GM18511 (cell line): ENCODE data around the gene SLC38A10.
"Not testable (repeated sequence)": the region's sequence is repeated elsewhere in the genome, so short reads cannot be mapped to it uniquely, and the experiment has no call there.

Experiments
- ATAC-seq: cut with Tn5 transposase; IDR thresholded peaks from one replicate; pipeline ENCODE4 v1.9.1; 2021; ENCODE audit warnings: mild to moderate bottlenecking, moderate library complexity; ENCODE audit not compliant: unreplicated experiment

Gene SLC38A10

DNA sequence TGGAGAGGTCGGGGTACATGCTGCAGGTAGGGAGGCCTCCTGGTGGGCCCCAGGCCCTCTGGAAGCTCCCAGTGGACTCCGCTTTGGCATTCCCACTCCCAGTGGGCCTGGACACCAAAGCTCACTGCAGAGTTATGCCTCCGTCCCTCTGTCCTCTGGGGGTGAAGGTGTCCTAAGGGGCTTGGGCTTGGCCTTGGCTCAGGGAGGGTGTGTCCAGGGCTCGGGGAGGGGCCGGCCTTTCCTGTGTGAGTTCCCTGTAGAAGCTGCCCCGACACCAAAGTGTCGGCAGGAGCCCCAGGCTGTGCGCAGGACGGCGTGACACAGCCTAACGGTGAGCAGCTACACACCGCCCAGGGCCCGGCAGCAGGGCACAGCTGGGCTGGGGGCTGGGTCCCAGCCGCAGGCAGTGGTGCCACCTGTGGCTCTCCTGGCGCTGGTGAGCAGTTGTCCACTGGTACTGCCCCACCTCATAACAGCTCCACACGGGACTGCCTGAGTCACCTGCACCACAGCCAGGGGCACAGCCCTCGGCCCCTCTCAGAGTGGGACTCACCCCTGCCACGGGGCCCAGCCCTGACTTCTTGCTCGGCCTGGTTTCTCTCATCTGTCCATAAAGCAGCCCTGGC is 62.4 kb downstream of the SLC38A10 start:
- ATAC-seq, result no peak

DNA sequence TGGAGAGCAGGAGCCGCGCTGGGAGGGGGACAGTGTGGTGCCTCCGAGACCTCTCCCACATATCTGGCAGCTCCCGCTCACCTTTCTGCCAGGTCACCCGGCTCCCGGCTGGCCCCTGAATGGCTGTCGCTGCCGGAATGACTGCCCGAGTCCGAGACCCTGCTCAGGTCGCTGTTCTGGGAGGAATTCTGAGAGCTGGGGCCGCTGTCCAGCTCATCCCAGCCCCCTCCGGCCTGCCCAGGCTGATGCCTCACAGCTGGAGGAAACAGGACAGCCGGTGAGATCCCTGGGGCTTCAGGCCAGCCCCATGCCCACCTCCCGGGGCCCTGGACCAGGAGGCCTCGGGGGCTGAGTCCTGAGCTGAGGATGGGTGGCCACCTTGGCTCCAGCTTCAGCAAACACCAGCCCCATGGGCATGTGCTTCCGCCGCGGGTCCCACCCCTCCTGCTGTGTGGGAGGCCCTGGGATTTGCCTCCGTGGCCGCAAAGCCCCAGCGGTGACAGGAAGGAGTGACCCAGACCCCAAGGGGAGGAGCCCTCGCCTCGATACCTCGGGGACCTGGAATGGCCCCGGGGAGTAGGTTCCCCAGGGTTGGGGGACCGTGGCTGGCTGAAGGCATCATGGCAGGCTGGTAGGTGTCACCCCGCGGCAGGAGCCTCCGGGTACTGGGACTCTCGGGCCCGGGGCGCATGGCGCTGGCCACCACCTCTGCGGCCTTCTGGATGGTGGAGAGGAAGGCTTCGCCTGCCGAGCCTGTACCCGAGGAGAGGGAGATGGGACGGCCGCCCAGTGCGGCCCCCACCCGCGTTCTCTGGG is 63.1 kb downstream of the SLC38A10 start:
- no peak for ATAC-seq

DNA sequence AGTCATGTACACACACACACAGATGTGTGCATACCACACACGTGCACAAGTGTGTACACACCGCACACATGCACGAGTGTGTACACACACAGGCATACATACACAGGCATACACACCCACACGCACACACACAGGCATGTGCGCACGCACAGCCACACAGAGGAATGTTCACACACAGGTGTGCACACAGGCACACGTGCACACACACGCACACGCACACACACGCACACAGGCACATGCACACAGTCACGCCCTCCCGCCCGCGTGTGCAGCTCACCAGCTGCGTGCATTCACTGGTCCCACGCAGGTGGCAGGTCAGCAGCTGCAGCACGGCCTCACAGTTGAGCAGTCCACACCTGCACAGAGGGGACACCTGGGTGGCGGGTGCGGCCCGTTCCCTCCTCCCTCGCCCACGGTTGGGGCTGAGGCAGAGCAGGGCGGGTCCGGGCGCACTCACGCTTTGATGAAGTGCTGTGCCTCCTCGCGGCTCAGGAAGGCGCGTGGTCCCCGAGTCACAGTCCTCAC is 63.9 kb downstream of the SLC38A10 start:
- ATAC-seq, result no peak

DNA sequence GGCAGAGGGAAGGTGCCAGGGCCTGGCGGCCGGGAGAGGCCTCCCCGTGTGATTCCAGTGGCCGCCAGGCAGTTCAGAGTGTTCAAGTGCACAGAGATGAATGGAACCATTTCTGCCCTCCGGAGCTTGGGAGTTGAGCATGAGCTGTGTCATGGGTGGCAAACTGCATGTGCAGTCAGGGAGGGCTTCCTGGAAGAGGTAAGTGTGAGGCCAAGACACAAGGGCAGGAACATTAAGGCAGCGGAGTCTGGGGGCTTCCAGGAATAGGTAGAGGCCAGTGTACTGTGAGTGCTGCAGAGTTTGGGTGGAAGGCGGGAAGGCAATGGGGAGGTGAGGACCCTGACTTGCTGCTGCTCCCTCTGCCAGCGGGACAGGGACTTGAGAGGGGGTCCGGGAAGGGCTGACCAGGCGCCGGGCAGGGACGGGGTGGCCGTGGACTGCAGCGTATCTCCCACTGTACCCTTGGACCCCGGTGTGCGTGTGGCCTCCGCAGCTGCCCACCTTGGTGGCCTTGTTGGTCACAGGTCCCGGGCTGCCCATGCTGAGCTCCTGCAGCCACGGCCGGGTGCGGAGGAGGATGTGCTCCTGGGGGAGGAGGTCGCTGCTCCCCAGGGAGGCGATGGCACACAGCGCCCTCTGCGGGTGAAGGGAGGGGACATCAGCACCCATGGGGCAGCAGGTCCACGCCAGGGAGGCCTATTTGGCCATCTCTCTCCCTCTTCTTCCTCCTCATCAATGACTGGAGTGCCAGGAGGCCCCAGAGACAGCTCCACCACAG is 64.9 kb downstream of the SLC38A10 start:
- no peak for ATAC-seq

DNA sequence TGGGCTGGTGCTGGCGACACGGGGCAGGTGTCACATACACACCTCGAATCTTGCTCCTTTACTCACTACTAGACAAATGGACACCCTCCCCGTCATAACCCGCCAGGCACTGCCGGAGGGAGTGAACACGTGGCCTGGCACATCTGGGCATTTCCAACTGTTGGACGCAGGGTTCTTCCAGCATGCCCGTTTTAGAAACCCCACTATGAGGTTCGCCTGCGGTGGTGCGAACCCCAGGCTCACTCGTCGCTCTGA is 65.5 kb downstream of the SLC38A10 start:
- no peak for ATAC-seq

DNA sequence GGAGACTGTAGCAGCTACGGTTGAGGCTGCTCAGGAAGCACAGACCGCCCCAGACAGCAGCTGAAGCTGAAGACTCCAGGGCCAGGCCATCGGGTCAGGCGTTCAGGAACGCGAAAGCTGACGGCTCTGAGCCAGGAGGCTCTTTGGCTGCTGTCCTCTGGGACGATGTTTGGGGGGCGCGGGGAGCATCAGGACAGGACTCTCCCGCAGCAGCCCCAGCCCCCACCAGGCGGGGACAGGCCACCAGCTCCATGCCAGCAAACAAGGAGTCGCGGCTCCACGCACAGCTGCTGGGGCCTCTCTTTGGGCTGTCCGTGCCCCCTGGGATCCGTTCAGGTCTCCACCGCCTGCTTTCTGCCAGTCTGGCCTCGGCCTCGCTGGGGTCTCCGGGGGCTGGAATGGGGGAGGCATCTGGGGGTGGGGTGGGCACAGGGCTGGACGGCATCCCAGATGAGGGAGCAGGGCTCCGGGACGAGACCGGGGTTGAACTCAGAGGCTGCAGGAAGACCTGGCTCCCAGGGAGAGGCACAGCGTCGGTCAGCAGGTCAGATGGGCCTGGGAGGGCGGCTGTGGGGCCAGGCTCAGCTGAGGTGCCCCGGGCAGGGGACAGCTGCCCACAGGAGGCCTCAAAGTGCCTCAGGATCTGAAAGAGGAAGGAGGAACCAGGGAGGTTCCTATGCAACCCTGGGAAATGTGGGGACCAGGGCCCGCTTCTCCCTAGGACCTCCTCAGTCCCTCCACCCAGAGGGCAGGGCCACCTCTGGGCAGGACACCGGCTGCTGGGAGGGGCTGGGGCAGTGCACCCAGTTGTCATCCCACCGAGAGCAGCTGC is 66.1 kb downstream of the SLC38A10 start:
- ATAC-seq, result no peak

DNA sequence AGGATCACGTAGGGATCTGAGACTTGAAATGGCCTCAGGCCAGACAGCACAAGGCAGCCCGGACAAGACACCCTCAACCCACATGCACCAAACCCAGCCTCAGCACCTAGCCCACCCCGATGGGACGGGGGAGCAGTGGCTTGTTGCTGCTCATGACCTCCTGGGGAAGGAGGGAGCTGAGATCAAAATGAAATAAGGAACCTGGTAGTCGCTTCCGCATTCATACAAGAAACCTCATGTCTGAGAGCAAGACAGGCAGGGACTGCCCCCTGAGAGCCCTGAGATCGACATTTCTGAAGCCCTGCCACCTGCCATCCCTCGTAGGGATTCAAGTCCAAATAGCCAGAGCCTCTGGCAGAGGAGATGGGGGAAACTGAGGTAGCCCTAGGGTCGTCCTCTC is 66.7 kb downstream of the SLC38A10 start:
- ATAC-seq, result no peak

DNA sequence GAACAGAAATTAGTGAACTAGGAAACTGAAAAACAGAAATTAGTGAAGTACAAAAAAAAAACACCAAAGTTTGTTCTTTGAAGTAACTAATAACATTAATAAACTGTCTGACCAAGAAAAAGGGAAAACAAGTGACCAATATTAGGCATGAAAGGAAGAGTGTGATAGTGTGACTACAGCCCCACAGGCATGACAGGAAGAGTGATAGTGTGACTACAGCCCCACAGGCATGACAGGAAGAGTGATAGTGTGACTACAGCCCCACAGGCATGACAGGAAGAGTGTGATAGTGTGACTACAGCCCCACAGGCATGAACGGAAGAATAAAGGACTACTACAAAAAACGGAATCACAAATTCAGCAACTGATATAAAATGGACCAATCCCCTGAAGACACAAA is 67.5 kb downstream of the SLC38A10 start:
- ATAC-seq, result not testable (repeated sequence)

DNA sequence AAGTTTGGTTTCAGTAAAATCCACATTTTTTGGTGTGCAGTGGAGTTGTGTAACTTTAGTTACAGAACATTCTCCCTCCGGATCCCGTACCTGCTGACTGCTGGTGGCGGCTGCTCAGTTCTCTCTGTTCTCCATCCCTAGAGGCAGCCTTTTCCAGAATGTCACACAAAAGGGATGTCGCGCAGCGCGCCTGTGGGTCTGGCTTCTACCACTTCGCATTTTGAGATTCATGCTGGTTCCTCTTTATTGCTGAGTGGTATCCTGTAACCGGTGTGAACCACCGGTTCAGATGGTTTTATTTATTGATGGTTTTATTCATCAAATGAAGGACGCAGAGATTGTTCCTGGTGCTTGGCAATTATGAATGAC is 71.4 kb downstream of the SLC38A10 start:
- ATAC-seq, result no peak

DNA sequence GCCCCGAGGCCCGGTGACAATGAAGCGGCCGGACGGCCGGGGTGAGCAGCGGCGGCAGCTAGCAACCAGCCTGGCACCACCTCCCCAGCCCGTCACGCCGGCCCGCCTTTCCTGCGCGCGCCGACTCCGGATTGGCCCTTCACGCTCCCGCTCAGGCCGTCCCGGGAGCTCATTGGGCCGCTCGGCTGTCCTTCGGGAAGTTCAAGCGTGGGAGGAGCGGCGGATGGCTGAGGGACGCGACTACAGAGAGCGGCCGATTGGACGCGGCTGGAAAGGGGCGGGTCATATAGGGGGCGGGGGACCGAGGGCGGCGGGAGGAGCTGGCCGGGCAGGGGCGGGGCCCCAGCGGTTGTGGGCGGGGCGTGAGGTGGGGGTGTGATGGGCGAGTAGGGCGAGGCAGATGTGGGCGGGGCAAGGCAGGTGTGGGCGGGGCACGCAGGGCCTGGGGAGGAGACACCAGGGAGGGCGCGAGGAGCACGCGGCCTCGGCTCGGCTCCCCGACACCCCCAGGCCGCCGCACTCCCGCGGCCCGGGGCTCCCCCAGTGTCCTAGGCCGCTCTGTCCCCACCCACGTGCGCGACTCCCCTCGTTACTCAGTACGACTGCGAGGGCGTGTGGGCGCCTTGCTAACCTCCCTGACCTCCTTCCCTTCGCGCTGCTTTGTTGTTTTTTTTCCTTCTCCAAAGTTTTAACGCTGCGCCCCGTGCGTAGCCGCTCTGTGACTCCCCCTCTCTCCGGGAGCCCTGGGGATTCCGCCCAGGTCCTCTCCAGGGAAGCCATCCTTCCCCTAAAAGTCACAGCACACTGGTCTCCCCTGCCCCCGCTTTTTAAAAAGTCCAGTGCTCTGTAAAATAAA is 72.0 kb downstream of the SLC38A10 start, which contains the start of gene CEP131:
Gene CEP131 (minus strand): TSS at position 60 of the 856 bp plus-strand sequence. CDS start 2,909 bp downstream, outside the sequence.
- peak; percentile 92 for ATAC-seq

DNA sequence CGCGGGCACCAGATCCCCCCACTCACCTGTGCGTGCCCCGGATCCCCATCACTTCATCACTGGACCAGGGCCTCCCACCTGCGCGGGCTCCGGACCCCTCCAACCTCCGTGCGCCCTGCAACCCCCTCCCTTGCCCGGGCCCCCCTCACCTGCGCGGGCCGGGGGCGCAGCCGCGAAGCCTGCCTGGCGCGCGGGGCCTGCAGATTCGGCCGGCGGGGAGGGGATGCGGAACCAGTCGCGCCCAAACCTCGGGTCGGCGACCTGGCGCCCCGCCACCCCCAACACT is 72.5 kb downstream of the SLC38A10 start:
- peak; percentile 12 for ATAC-seq

DNA sequence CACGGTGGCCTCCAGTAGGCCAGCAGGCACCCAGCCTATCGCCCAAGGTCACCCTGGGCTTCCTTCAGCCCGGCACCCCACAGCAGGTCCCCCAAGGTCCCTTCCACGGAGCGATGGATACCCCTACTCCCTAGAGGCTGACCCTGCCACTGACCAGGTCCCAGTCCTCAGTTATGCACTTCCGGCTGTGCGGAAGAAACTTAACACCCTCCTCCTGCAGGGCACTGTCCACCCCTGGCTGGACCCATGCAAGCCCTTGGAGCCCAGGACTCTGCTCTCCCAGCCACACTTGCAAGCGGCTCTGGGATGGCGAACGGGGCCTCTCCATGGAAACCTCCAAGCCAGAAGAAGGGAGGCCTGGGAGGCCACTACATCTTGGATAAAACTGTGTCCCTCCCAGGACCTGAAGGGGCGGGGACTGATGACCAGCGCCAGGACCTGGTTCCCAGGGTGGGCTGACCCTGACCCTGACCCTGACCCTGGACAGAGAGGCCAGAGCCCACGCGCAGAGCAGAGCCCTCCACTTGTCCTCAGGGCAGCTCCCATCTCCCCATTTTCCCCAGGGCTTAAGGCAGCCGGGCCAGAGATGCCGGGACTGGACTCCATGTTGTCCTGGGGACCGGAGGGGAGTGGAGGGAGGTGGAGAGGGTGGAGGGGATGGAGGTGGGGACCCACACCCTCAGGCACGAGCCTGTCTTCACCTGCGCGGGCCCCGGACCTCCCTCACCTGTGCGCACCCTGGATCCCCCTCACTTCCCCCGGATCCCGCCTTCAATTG is 73.1 kb downstream of the SLC38A10 start:
- no peak for ATAC-seq

DNA sequence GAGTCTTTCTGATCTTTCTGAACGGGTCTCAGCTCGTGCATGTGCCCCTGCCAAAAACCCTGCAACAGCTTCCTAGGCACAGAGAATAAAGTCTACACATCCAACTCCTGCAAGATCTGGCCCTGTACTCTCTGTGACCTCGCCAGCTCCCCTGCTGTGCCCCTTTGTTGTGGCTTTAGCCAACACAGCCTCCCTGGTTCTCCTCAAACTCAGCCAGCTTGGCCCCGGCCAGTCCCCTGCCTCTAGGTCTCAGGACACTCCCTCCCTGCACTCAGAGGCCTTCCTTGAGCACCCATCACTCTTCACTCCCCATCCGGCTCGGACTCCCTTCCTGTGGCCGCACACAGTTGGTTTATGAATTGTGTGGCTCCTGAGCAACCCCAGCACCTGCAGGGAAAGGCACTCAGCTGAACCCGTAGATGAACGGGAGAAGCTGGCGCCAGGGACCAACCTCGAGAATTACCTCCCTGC is 73.7 kb downstream of the SLC38A10 start:
- ATAC-seq, result no peak

DNA sequence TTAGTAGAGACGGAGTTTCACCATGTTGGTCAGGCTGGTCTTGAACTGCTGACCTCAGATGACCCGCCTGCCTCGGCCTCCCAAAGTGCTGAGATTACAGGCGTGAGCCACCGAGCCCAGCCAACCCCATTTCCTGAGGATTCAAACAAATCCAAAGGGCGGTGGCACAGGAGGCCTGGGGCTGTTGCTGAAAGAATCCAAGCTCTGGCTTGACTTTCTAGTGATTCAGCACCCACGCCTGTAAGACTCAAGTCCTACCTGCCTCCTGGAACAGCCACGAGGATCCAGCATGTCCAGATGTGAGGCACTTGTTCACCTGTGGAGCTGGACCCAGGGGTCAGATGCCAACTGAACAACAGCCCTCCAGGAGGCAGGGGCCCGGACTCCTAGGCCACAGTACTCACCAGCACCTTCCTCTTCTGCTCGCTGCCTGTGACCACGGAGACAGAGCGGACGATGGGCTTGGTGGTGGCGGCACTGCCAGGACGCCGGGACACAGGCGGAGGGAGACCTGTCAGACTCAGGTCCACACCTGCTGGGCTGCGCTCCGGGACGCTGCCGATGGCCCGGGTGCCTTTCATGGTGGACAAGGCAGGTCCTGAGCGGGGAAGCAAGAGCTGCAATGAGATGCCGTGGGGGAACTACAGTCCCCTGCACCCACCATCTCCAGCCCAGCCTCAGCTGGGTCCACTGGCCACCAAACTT is 75.5 kb downstream of the SLC38A10 start:
- no peak for ATAC-seq

DNA sequence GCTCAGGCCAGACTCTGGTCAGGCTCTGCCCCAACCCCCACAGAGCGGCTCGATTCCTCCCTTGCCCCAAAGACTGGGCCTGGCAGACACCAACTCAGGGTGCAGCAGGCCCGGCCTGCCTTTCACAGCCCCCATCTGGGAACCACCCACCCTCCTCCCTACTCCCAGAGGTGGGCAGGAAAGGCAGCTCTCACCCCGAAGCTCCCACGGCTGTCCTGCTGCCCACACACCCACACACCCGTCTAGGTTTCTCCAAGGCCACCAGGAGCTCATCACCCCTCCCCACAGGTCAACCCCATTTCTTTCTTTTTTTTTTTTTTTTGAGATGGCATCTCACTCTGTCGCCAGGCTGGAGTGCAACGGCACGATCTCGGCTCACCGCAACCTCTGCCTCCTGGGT is 76.1 kb downstream of the SLC38A10 start:
- no peak for ATAC-seq

DNA sequence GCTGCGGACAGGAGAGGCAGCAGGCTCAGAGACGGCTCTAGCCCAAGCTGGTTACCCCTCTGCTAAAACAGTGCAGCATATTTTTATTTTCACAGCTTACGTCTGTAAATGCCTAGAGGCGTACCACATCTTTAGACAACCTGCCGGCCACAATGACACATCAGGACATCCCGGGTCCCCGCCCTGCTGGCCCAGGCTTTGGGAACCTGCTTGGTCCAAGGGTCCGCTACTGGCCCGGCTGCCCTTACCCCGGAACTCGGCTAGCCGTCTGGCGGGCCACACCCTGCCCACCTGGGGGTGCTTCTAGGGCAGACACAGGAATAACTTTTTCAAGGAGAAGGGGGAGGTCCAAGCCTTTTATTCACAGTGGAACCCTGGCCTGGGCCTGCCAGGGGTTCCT is 76.6 kb downstream of the SLC38A10 start:
- no peak for ATAC-seq

DNA sequence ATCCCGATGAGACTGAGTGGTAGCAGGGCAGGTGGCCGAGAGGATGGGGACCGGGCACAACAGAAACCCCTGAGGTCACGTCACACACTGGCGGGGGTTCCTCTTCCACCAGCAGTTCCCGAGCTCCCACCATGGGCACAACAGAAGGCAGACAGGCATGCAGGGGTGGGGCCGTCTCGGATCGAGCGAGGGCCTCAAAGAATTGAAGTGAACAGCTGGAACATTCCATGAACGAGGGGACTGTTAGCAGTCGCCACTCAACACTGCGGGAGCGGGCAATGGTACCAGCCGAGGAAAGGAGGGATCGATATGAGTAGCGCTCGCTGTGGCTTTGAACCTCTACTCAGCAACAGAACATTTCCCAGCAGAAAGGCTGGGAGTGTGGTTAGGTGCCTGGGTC is 77.6 kb downstream of the SLC38A10 start:
- ATAC-seq, result no peak

DNA sequence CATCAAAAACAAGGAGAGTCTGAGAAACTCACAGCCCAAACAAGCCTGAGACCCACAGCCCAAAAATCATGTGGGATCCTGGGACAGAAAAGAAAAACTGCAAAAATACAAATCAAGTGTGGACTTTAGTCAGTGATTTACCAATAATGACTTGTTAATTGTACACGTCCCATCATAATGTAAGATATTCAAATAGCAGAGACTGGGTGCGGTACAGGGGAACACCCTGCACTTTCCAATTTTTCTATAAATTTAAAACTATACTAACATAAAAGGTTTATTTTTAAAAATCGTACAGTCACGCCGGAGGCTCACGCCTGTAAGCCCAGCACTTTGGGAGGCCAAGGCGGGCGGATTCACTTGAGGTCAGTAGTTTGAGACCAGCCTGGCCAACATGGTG is 81.1 kb downstream of the SLC38A10 start:
- ATAC-seq, result no peak

DNA sequence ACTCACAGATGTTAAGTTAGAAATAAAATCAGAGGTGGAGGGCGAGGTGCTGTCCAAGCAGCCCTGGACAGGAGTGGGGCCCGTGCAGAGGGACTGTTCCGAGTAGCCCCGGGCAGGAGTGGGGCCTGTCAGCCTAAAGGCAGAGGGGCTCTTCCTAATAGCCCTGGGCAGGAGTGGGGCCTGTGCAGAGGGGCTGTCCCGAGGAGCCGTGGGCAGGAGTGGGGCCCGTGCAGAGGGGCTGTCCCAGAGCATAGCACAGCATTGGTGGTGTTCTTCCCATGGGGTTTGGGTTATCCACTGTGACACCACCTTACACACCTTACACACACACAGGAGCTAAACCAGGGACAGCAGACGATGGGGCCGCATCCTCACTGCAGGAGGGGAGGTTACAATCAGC is 82.7 kb downstream of the SLC38A10 start:
- no peak for ATAC-seq
